OCI-LY7 (cell line): ENCODE data around the gene OR52D1. TPM values are rescaled to one million over a fixed set of nuclear protein-coding genes. Genes with fewer than 3 reads are reported as not detected.

Experiments
- BruUV-seq: library from RNA; stranded (reverse); fragments of 400-500 nt; replicated peaks from 2 replicates; lab custom pipeline; 2021; lab: Mats Ljungman, UMichigan
- CTCF ChIA-PET: fragments of 300-600 bp; sonication (Branson Sonifier 250); formaldehyde crosslinking; loops from one replicate; lab custom pipeline; 2022; ENCODE audit warnings: antibody characterized with exemption; ENCODE audit not compliant: unreplicated experiment; lab: Charles Lee
- POLR2A ChIA-PET: fragments of 300-600 bp; sonication (Branson Sonifier 250); formaldehyde crosslinking; loops from one replicate; lab custom pipeline; 2022; ENCODE audit warnings: antibody characterized with exemption; lab: Charles Lee
- DNase-seq: peaks from one replicate; pipeline ENCODE4 v3.0.0-alpha.2; 2015; ENCODE audit warnings: low spot score
- H2AFZ ChIP-seq: fragments of 200-600 bp; sonication (generic), shearing (Covaris generic); 2 replicates; pipeline ENCODE4 v1.6.1; 2014; ENCODE audit warnings: mild to moderate bottlenecking, antibody characterized with exemption, low read length, moderate library complexity
- H3K27ac ChIP-seq: fragments of 200-600 bp; sonication (generic); 2 replicates; pipeline ENCODE4 v1.5.1; 2014; ENCODE audit warnings: mixed run types, low read depth, mild to moderate bottlenecking, moderate library complexity, low read length, inconsistent platforms; ENCODE audit not compliant: poor library complexity, severe bottlenecking
- H3K36me3 ChIP-seq: fragments of 200-600 bp; sonication (generic); 2 replicates; pipeline ENCODE4 v1.6.1; 2014; ENCODE audit warnings: mild to moderate bottlenecking, antibody characterized with exemption, low read length, moderate library complexity, mixed read lengths; ENCODE audit not compliant: insufficient read depth
- H3K4me1 ChIP-seq: fragments of 200-600 bp; sonication (generic); 2 replicates; pipeline ENCODE4 v1.5.1; 2014; ENCODE audit warnings: mild to moderate bottlenecking, low read length; ENCODE audit not compliant: insufficient read depth, poor library complexity, severe bottlenecking
- H3K4me2 ChIP-seq: fragments of 200-600 bp; sonication (generic); 2 replicates; pipeline ENCODE4 v1.6.1; 2014; ENCODE audit warnings: mild to moderate bottlenecking, low read length
- H3K4me3 ChIP-seq: fragments of 200-600 bp; sonication (generic); 2 replicates; pipeline ENCODE4 v1.5.1; 2014; ENCODE audit warnings: mild to moderate bottlenecking, low read depth, low read length; ENCODE audit not compliant: poor library complexity, severe bottlenecking
- H3K79me2 ChIP-seq: fragments of 200-600 bp; sonication (generic); 2 replicates; pipeline ENCODE4 v1.6.1; 2016; ENCODE audit warnings: low read depth, mild to moderate bottlenecking, low read length, moderate library complexity, mixed read lengths; ENCODE audit not compliant: insufficient read depth
- H3K9me2 ChIP-seq: fragments of 200-600 bp; sonication (generic); 2 replicates; pipeline ENCODE4 v1.6.1; 2016; ENCODE audit warnings: mild to moderate bottlenecking, low read length, mixed read lengths; ENCODE audit not compliant: insufficient read depth
- H3K9me3 ChIP-seq: fragments of 200-600 bp; sonication (generic); 2 replicates; pipeline ENCODE4 v1.6.1; 2014; ENCODE audit warnings: mild to moderate bottlenecking, mixed run types, low read length, mixed read lengths
- H4K20me1 ChIP-seq: fragments of 200-600 bp; sonication (generic); 2 replicates; pipeline ENCODE4 v1.6.1; 2014; ENCODE audit warnings: mild to moderate bottlenecking, antibody characterized with exemption, low read length, moderate library complexity, mixed read lengths; ENCODE audit not compliant: insufficient read depth
- CTCF ChIP-seq: fragments of 200-600 bp; sonication (generic); conservative IDR thresholded peaks from 2 replicates; pipeline ENCODE4 v1.5.1; 2014; ENCODE audit warnings: mild to moderate bottlenecking, antibody characterized with exemption, low read length, moderate library complexity, mixed read lengths
- EZH2phosphoT487 ChIP-seq: fragments of 200-600 bp; sonication (generic); IDR thresholded peaks from 2 replicates; pipeline ENCODE4 v1.6.1; 2018; ENCODE audit warnings: low read depth, borderline replicate concordance, mild to moderate bottlenecking, mixed run types, antibody characterized with exemption, low read length, moderate library complexity, mixed read lengths
- intact Hi-C: fragments of 100-400 bp; cut with micrococcal nuclease; formaldehyde crosslinking; loops from one replicate; pipeline ENCODE4 v1.10.0; 2022; ENCODE audit not compliant: unreplicated experiment
- total RNA-seq, 2 experiments: library from RNA; depleted of rRNA in 1 of 2; stranded (reverse); fragments of >200 nt in 1 of 2; shearing (Covaris generic) in 1 of 2; gene quantifications; 2 replicates each; pipeline ENCODE4 v1.2.3, GENCODE V29; 2014 to 2022

OR52D1 gene
- total RNA-seq, 2 experiments from 2014 or later: not detected

GRCh38 chr11:5504403-5504921 lies 16.0 kb downstream of the OR52D1 start:
- ChIA-PET CTCF (no interaction called here), POLR2A (interaction anchor here (0.6 kb wide), 1 partner anchor 870 kb away, joined by 5 read pairs; no protein-coding TSS in a partner anchor)
- Histone ChIP-seq H3K4me3 (no peak overlapping the region), H2AFZ (no peak overlapping the region), H3K4me2 (no peak overlapping the region), H3K36me3 (no peaks in the 10 kb centered on the region), H3K79me2 (no peaks in the 10 kb centered on the region), H3K9me3 (no peaks in the 10 kb centered on the region), H4K20me1 (no peaks in the 10 kb centered on the region), H3K27ac (no peak overlapping the region), H3K9me2 (no peaks in the 10 kb centered on the region), H3K4me1 (no peaks in the 10 kb centered on the region)
- TF ChIP-seq EZH2phosphoT487: no peak
- no peak for TF ChIP-seq CTCF
- intact Hi-C loops: no loop called here
- BruUV-seq: no TSS peak
- DNase-seq: no peak

GRCh38 chr11:5505363-5506048 lies 17.0 kb downstream of the OR52D1 start:
- Histone ChIP-seq H3K36me3 (no peaks in the 10 kb centered on the region), H3K4me2 (no peak overlapping the region), H3K79me2 (no peaks in the 10 kb centered on the region), H4K20me1 (no peaks in the 10 kb centered on the region), H3K9me3 (no peaks in the 10 kb centered on the region), H3K4me1 (no peaks in the 10 kb centered on the region), H3K27ac (no peak overlapping the region), H2AFZ (no peak overlapping the region), H3K9me2 (no peaks in the 10 kb centered on the region), H3K4me3 (no peak overlapping the region)
- DNase-seq: no peak
- intact Hi-C loops: no loop called here
- TF ChIP-seq EZH2phosphoT487 (no peak), CTCF (no peak)
- no TSS peak for BruUV-seq
- CTCF ChIA-PET: no interaction called here
- POLR2A ChIA-PET: no interaction called here
